ENCODE data around the gene SPAG16. TPM values are rescaled to one million over a fixed set of nuclear protein-coding genes. Genes with fewer than 3 reads are reported as not detected.

The SPAG16 gene
- total and polyA plus RNA-seq, 2 donors (not counting 1 experiment from before 2014, with no cell fraction given) = 3.4 to 8.6 TPM

DNA sequence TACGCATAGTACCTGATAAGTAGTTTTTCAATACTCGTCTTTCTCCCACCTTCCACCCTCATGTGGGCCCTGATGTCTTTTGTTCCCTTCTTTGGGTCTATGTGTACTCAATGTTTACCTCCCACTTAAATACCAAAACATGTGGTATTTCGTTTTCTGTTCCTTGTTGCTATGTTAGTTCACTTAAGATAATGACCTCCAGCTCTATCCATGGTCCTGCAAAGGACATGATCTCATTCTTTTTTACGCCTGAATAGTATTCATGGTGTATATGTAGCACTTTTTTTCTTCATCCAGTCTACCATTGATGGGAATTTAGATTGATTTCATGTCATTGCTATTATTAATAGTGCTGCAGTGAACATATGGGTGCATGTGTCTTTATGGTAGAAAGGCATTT, 816.2 kb downstream of the SPAG16 start:
- Histone ChIP-seq H2AFZ (ENCODE audit: insufficient read depth, low read depth, low read length, poor library complexity, severe bottlenecking) (no peak overlapping the region), H3K27me3 (replicated peaks in 1 of 4; ENCODE audit: control extremely low read depth in 1 of 4, control insufficient read depth in 3 of 4, insufficient read depth in 4 of 4, low read length in 3 of 4) (no peaks in the 10 kb centered on the region), H3K79me2 (ENCODE audit: control insufficient read depth, insufficient read depth, low read length) (no peaks in the 10 kb centered on the region), H3K9me3 (ENCODE audit: control extremely low read depth in 1 of 3, control insufficient read depth in 2 of 3, insufficient read depth in 1 of 3, low read length in 2 of 3) (no peaks in the 10 kb centered on the region), H3K4me2 (replicated peaks; ENCODE audit: low read depth, low read length, poor library complexity, severe bottlenecking) (no peak overlapping the region), H4K20me1 (ENCODE audit: control insufficient read depth, insufficient read depth, low read length, poor library complexity, severe bottlenecking) (no peaks in the 10 kb centered on the region), H3K27ac (ENCODE audit: low read length in 2 of 2) (no peak overlapping the region), H3K4me1 (ENCODE audit: control insufficient read depth in 2 of 2, insufficient read depth in 2 of 2, low read length in 2 of 2) (no peaks in the 10 kb centered on the region), H3K9ac (ENCODE audit: low read length) (no peak overlapping the region), H3K4me3 (ENCODE audit: control extremely low read depth in 1 of 5, extremely low read depth in 1 of 5, insufficient read depth in 1 of 5, low read depth in 2 of 5, low read length in 4 of 5) (no peak overlapping the region), H3K36me3 (replicated peaks in 1 of 2; ENCODE audit: control extremely low read depth in 1 of 2, control insufficient read depth in 1 of 2, extremely low read depth in 1 of 2, insufficient read depth in 2 of 2, low read length in 1 of 2) (no peaks in the 10 kb centered on the region)
- H3K27me3 Mint-ChIP-seq = no peaks in the 10 kb centered on the region
- no peak overlapping the region for H3K4me3 Mint-ChIP-seq
- H3K4me1 Mint-ChIP-seq = no peaks in the 10 kb centered on the region
- POLR2A ChIA-PET = no interaction called here
- no peak for DNase-seq
- no peak for ATAC-seq (ENCODE audit: low read depth)
- no peak overlapping the region for H3K27ac Mint-ChIP-seq
- no peaks in the 10 kb centered on the region for H3K9me3 Mint-ChIP-seq (ENCODE audit: insufficient read depth)
- CTCF ChIA-PET = no interaction called here
- no peak for TF ChIP-seq EZH2 (IDR thresholded peaks at IDR 0.05; ENCODE audit: borderline replicate concordance, insufficient read depth, low read depth, low read length, poor library complexity, severe bottlenecking)
- TF ChIP-seq, protein P1, sequence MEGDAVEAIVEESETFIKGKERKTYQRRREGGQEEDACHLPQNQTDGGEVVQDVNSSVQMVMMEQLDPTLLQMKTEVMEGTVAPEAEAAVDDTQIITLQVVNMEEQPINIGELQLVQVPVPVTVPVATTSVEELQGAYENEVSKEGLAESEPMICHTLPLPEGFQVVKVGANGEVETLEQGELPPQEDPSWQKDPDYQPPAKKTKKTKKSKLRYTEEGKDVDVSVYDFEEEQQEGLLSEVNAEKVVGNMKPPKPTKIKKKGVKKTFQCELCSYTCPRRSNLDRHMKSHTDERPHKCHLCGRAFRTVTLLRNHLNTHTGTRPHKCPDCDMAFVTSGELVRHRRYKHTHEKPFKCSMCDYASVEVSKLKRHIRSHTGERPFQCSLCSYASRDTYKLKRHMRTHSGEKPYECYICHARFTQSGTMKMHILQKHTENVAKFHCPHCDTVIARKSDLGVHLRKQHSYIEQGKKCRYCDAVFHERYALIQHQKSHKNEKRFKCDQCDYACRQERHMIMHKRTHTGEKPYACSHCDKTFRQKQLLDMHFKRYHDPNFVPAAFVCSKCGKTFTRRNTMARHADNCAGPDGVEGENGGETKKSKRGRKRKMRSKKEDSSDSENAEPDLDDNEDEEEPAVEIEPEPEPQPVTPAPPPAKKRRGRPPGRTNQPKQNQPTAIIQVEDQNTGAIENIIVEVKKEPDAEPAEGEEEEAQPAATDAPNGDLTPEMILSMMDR (IDR thresholded peaks at IDR 0.05) = no peak
- intact Hi-C loops (cut with micrococcal nuclease) = no loop called here
- WGBS (ENCODE audit: insufficient coverage) = no CpG with 5 or more reads among the region's 4 CpGs

DNA sequence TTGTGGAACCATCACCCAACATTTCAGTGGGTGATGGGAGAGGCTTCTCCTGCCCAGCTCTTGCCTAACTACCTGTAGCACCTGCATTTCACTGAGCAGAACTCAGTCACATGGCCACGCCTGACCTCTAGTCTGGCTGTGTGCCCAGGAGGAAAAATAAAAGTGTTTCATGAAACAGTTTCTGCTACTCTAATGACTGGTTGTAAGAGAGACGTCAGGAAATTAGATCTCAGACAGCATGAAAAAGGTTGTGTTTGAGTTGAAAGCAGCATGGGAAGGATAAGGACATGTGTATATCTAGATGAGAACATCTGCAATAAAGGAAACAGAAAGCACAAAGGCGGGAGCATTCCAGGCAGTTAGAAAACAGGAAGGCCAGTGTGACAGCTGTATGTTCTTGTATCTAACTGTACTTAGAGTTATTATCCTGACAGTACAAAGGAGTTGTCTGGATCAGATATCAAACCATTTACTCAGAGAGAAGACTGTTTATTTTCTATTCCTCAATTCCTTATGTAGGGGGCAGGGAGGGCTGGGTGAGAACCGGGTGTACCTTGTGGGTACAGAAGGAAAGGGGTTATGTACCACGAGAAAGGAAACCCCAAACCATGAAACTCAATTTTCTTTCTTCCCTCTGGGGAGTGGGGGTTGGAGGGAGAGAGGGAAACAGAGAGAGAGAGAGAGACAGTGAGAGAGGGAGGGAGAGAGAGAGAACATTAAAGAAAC, 819.2 kb downstream of the SPAG16 start:
- H3K4me2 ChIP-seq (replicated peaks; ENCODE audit: low read depth, low read length, poor library complexity, severe bottlenecking) = no peak overlapping the region
- no peaks in the 10 kb centered on the region for H3K79me2 ChIP-seq (ENCODE audit: control insufficient read depth, insufficient read depth, low read length)
- DNase-seq (no peak), ATAC-seq (ENCODE audit: low read depth) (no peak)
- TF ChIP-seq, protein P1 (IDR thresholded peaks at IDR 0.05) = no peak
- no peak for TF ChIP-seq EZH2 (IDR thresholded peaks at IDR 0.05; ENCODE audit: borderline replicate concordance, insufficient read depth, low read depth, low read length, poor library complexity, severe bottlenecking)
- no peaks in the 10 kb centered on the region for H3K27me3 Mint-ChIP-seq
- no peak overlapping the region for H3K4me3 Mint-ChIP-seq
- H2AFZ ChIP-seq (ENCODE audit: insufficient read depth, low read depth, low read length, poor library complexity, severe bottlenecking) = no peak overlapping the region
- no peak overlapping the region for H3K4me3 ChIP-seq (ENCODE audit: control extremely low read depth in 1 of 5, extremely low read depth in 1 of 5, insufficient read depth in 1 of 5, low read depth in 2 of 5, low read length in 4 of 5)
- no peaks in the 10 kb centered on the region for H3K9me3 ChIP-seq (ENCODE audit: control extremely low read depth in 1 of 3, control insufficient read depth in 2 of 3, insufficient read depth in 1 of 3, low read length in 2 of 3)
- no peak overlapping the region for H3K27ac Mint-ChIP-seq
- H3K9me3 Mint-ChIP-seq (ENCODE audit: insufficient read depth) = no peaks in the 10 kb centered on the region
- ChIA-PET POLR2A (no interaction called here), CTCF (no interaction called here)
- no peak overlapping the region for H3K27ac ChIP-seq (ENCODE audit: low read length in 2 of 2)
- intact Hi-C loops (cut with micrococcal nuclease) = no loop called here
- 0% methylated on average over 3 of the region's 5 CpGs for whole genome bisulfite sequencing (ENCODE audit: insufficient coverage)
- H3K36me3 ChIP-seq (replicated peaks in 1 of 2; ENCODE audit: control extremely low read depth in 1 of 2, control insufficient read depth in 1 of 2, extremely low read depth in 1 of 2, insufficient read depth in 2 of 2, low read length in 1 of 2) = no peaks in the 10 kb centered on the region
- no peaks in the 10 kb centered on the region for H4K20me1 ChIP-seq (ENCODE audit: control insufficient read depth, insufficient read depth, low read length, poor library complexity, severe bottlenecking)
- no peaks in the 10 kb centered on the region for H3K4me1 ChIP-seq (ENCODE audit: control insufficient read depth in 2 of 2, insufficient read depth in 2 of 2, low read length in 2 of 2)
- no peaks in the 10 kb centered on the region for H3K4me1 Mint-ChIP-seq
- H3K9ac ChIP-seq (ENCODE audit: low read length) = no peak overlapping the region
- no peaks in the 10 kb centered on the region for H3K27me3 ChIP-seq (replicated peaks in 1 of 4; ENCODE audit: control extremely low read depth in 1 of 4, control insufficient read depth in 3 of 4, insufficient read depth in 4 of 4, low read length in 3 of 4)

Data from B cell (primary cell).